C4-2B (cell line): ENCODE measurements around the gene SLC39A9.

Experiments
- H3K27ac ChIP-seq: fragments of 450-650 bp; 2 replicates; pipeline ENCODE4 v1.5.1; 2017
- ZFX ChIP-seq: fragments of 450-650 bp; IDR thresholded peaks from 2 replicates; pipeline ENCODE4 v1.6.1; 2017
- TF ChIP-seq, protein P1 (sequence below): fragments of 450-650 bp; conservative IDR thresholded peaks from 2 replicates; pipeline ENCODE4 v1.5.1; 2017; ENCODE audit warnings: mild to moderate bottlenecking

Gene SLC39A9

DNA sequence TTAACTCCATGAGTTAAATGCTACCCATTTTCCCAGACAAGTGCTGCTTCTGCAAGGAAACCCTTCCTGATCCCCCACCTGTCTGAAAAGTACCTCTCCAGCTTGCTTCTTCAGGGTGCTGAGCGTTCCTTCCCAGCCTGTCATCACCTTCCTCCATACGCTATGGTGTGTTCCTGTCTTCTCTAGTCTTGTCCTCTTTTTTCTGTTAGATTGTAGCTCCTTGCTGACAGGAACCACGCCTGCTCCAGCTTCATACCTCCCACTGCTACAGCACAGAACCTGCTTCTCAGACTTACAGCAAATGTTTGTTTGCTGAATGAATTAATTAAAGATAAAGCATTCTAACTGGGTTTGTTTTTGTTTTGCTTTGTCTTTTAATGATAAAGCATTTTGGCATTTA is 39.5 kb upstream of the SLC39A9 start:
- H3K27ac ChIP-seq = no peak overlapping the region
- TF ChIP-seq, protein P1, sequence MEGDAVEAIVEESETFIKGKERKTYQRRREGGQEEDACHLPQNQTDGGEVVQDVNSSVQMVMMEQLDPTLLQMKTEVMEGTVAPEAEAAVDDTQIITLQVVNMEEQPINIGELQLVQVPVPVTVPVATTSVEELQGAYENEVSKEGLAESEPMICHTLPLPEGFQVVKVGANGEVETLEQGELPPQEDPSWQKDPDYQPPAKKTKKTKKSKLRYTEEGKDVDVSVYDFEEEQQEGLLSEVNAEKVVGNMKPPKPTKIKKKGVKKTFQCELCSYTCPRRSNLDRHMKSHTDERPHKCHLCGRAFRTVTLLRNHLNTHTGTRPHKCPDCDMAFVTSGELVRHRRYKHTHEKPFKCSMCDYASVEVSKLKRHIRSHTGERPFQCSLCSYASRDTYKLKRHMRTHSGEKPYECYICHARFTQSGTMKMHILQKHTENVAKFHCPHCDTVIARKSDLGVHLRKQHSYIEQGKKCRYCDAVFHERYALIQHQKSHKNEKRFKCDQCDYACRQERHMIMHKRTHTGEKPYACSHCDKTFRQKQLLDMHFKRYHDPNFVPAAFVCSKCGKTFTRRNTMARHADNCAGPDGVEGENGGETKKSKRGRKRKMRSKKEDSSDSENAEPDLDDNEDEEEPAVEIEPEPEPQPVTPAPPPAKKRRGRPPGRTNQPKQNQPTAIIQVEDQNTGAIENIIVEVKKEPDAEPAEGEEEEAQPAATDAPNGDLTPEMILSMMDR = no peak
- no peak for TF ChIP-seq ZFX

DNA sequence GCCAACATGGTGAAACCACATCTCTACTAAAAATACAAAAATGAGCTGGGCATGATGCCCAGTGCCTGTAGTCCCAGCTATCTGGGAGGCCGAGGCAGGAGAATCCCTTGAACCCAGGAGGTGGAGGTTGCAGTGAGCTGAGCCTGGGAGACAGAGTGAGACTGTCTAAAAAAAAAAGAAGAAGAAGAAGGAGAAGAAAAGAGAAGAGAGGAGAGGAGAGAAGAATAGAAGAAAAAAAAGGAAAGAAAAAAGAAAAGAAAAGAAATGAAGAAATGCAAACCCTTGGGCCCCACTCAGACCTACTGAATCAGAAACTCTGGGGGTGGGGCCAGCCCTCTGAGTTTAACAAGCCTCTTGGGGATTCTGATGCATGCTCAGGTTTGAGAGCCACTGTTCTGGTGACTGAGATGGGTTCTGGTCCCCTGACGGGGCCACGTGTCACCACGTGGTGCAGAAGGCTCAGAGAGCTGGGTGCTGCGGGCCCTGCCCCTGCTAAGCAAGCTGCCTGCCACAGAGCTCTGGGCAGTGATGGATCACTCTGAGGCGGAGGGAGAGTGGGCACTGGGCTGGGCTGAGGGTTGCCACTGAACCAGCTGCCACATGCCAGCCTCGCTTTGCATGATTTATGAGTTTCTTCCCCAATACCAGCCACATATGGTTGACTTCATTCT is 37.9 kb upstream of the SLC39A9 start:
- no peak for TF ChIP-seq ZFX
- TF ChIP-seq, protein P1 = no peak

DNA sequence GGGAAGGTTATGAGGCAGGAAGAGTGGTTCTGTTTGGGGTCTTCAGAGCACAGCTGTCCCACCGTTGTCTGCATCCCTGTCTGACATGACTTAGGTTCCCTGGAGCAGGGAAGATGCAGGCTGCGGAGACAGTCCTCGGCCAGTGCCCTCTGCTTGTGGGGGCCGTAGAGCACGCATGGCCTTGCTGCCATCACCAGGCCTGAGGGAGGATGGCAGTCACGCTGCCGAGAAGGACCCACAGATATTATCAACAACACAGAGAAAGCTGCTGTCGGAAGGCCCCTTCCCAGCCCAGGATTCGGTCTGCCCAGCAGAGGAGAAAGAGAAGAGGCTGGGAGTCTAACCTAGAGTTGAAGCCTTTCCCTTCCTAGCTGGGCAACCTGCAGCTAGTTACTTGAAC is 35.4 kb upstream of the SLC39A9 start:
- H3K27ac ChIP-seq = no peak overlapping the region
- no peak for TF ChIP-seq ZFX
- TF ChIP-seq, protein P1 = no peak

More for the DNA sequence above, 37.9 kb upstream of the SLC39A9 start:
- no peak overlapping the region for H3K27ac ChIP-seq

DNA sequence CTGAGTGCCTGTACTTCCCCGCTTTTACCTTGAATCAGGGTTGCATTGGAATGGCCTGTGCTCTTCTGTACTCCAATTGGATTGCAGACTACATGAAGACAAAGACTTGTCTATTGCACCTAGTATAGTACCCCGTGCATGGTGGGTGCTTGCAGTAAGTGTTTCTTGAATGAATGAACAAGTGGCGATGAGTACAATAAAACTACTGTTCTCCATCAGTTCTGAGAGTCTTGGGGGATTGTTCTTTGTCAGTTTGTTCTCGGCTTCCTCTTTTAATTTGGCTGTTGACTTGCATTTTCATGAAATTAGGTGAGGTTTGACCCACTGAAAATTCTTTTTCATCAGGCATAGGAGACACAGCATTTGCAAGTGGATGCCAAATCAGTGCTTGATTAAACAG is 34.5 kb upstream of the SLC39A9 start:
- TF ChIP-seq ZFX = no peak
- TF ChIP-seq, protein P1 = no peak
- H3K27ac ChIP-seq = no peak overlapping the region

DNA sequence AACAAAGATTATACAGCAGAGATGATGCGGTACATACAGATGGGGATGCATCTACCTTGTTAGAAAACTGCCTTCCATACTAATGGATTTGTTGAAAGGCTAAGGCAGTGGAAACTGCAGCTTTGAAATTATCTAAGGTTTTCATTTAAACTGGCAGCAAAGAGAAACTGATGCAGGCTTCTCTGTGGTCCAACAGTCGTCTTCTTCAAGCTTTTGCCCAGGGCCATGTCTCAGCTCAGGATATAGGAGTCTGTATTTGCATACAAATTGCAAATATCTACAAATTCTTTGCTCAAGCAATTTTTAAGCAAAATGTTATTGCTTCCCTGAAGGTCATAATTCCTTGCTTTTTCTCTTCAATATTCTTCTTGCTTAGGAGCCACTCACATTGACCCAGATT is 34.1 kb upstream of the SLC39A9 start:
- TF ChIP-seq, protein P1 = no peak

DNA sequence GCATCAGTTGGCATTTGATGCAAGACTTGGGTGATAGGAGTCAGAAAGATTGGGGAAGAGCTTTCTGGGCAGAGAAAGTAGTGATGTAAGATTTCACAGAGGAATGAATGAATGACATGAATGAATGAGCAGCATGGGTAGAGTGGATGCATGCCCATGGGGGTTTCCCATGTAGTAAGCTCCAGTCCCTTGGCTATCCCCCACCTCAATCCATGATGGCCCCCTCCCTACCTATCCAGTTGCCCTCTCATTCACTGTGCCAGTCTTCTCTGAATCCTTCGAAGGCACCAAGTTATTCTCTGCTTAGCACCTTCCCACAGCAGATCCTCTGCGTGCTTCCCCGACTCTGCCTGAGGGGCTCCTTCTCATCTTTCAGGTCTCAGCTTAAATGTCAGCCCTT is 32.4 kb upstream of the SLC39A9 start:
- H3K27ac ChIP-seq = no peak overlapping the region
- TF ChIP-seq ZFX = no peak
- TF ChIP-seq, protein P1 = no peak

More for the DNA sequence above, 34.1 kb upstream of the SLC39A9 start:
- no peak overlapping the region for H3K27ac ChIP-seq

DNA sequence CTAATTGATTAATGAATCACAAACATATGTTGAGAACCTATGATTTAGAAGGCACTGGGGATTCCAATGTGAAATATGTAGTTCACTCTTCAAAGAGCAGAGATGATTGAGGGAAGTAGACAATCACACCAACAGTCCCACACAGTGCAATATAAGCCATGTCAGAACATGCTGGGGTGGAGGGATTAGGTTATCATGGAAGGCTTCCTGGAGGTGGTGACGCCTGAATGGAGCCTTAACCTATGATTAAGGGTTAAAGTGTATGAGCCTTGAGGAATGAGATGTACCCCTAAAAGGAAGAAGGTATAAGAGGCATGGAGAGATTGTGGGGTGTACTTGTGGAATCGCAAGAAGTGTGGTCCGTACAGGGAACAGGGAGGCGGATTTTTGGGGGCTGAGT is 31.7 kb upstream of the SLC39A9 start:
- no peak for TF ChIP-seq ZFX
- TF ChIP-seq, protein P1 = no peak
- H3K27ac ChIP-seq = no peak overlapping the region
